OCI-LY7 (cell line): ENCODE results near the gene ANKRD9. TPM values are rescaled to one million over a fixed set of nuclear protein-coding genes. Genes with fewer than 3 reads are reported as not detected.
"Not testable (repeated sequence)": the region's sequence is repeated elsewhere in the genome, so short reads cannot be mapped to it uniquely, and the experiment has no call there.

Source experiments
- BruUV-seq: library from RNA; stranded (reverse); fragments of 400-500 nt; replicated peaks from 2 replicates; lab custom pipeline; 2021; lab: Mats Ljungman, UMichigan
- CTCF ChIA-PET: fragments of 300-600 bp; sonication (Branson Sonifier 250); formaldehyde crosslinking; loops from one replicate; lab custom pipeline; 2022; ENCODE audit warnings: antibody characterized with exemption; ENCODE audit not compliant: unreplicated experiment; lab: Charles Lee
- POLR2A ChIA-PET: fragments of 300-600 bp; sonication (Branson Sonifier 250); formaldehyde crosslinking; loops from one replicate; lab custom pipeline; 2022; ENCODE audit warnings: antibody characterized with exemption; lab: Charles Lee
- DNase-seq: peaks from one replicate; pipeline ENCODE4 v3.0.0-alpha.2; 2015; ENCODE audit warnings: low spot score
- H2AFZ ChIP-seq: fragments of 200-600 bp; sonication (generic), shearing (Covaris generic); 2 replicates; pipeline ENCODE4 v1.6.1; 2014; ENCODE audit warnings: mild to moderate bottlenecking, antibody characterized with exemption, low read length, moderate library complexity
- H3K27ac ChIP-seq: fragments of 200-600 bp; sonication (generic); 2 replicates; pipeline ENCODE4 v1.5.1; 2014; ENCODE audit warnings: mixed run types, low read depth, mild to moderate bottlenecking, moderate library complexity, low read length, inconsistent platforms; ENCODE audit not compliant: poor library complexity, severe bottlenecking
- H3K36me3 ChIP-seq: fragments of 200-600 bp; sonication (generic); 2 replicates; pipeline ENCODE4 v1.6.1; 2014; ENCODE audit warnings: mild to moderate bottlenecking, antibody characterized with exemption, low read length, moderate library complexity, mixed read lengths; ENCODE audit not compliant: insufficient read depth
- H3K4me1 ChIP-seq: fragments of 200-600 bp; sonication (generic); 2 replicates; pipeline ENCODE4 v1.5.1; 2014; ENCODE audit warnings: mild to moderate bottlenecking, low read length; ENCODE audit not compliant: insufficient read depth, poor library complexity, severe bottlenecking
- H3K4me2 ChIP-seq: fragments of 200-600 bp; sonication (generic); 2 replicates; pipeline ENCODE4 v1.6.1; 2014; ENCODE audit warnings: mild to moderate bottlenecking, low read length
- H3K4me3 ChIP-seq: fragments of 200-600 bp; sonication (generic); 2 replicates; pipeline ENCODE4 v1.5.1; 2014; ENCODE audit warnings: mild to moderate bottlenecking, low read depth, low read length; ENCODE audit not compliant: poor library complexity, severe bottlenecking
- H3K79me2 ChIP-seq: fragments of 200-600 bp; sonication (generic); 2 replicates; pipeline ENCODE4 v1.6.1; 2016; ENCODE audit warnings: low read depth, mild to moderate bottlenecking, low read length, moderate library complexity, mixed read lengths; ENCODE audit not compliant: insufficient read depth
- H3K9me2 ChIP-seq: fragments of 200-600 bp; sonication (generic); 2 replicates; pipeline ENCODE4 v1.6.1; 2016; ENCODE audit warnings: mild to moderate bottlenecking, low read length, mixed read lengths; ENCODE audit not compliant: insufficient read depth
- H3K9me3 ChIP-seq: fragments of 200-600 bp; sonication (generic); 2 replicates; pipeline ENCODE4 v1.6.1; 2014; ENCODE audit warnings: mild to moderate bottlenecking, mixed run types, low read length, mixed read lengths
- H4K20me1 ChIP-seq: fragments of 200-600 bp; sonication (generic); 2 replicates; pipeline ENCODE4 v1.6.1; 2014; ENCODE audit warnings: mild to moderate bottlenecking, antibody characterized with exemption, low read length, moderate library complexity, mixed read lengths; ENCODE audit not compliant: insufficient read depth
- CTCF ChIP-seq: fragments of 200-600 bp; sonication (generic); conservative IDR thresholded peaks from 2 replicates; pipeline ENCODE4 v1.5.1; 2014; ENCODE audit warnings: mild to moderate bottlenecking, antibody characterized with exemption, low read length, moderate library complexity, mixed read lengths
- EZH2phosphoT487 ChIP-seq: fragments of 200-600 bp; sonication (generic); IDR thresholded peaks from 2 replicates; pipeline ENCODE4 v1.6.1; 2018; ENCODE audit warnings: low read depth, borderline replicate concordance, mild to moderate bottlenecking, mixed run types, antibody characterized with exemption, low read length, moderate library complexity, mixed read lengths
- intact Hi-C: fragments of 100-400 bp; cut with micrococcal nuclease; formaldehyde crosslinking; loops from one replicate; pipeline ENCODE4 v1.10.0; 2022; ENCODE audit not compliant: unreplicated experiment
- total RNA-seq, 2 experiments: library from RNA; depleted of rRNA in 1 of 2; stranded (reverse); fragments of >200 nt in 1 of 2; shearing (Covaris generic) in 1 of 2; gene quantifications; 2 replicates each; pipeline ENCODE4 v1.2.3, GENCODE V29; 2014 to 2022

The ANKRD9 gene
- total RNA-seq, 2 experiments from 2014 or later, result 1.2 to 1.9 TPM

- intact Hi-C loops, result no loop called here
- CTCF ChIA-PET, result no interaction called here
- Histone ChIP-seq H2AFZ (no peak overlapping the region), H3K79me2 (no peaks in the 10 kb centered on the region), H3K4me1 (peaks cover under 1% of the 10 kb centered on the region), H3K9me3 (no peaks in the 10 kb centered on the region), H3K9me2 (no peaks in the 10 kb centered on the region), H3K36me3 (no peaks in the 10 kb centered on the region), H3K27ac (no peak overlapping the region), H4K20me1 (no peaks in the 10 kb centered on the region), H3K4me2 (peak overlapping the region; percentile 34; the same call in 1 of the 2 replicates), H3K4me3 (peak overlapping the region; percentile 16)
- DNase-seq, result no peak
- POLR2A ChIA-PET, result interaction anchor here (0.7 kb wide), 2 partner anchors 41 to 1292 kb away, joined by 6 to 8 read pairs; no protein-coding TSS in a partner anchor
- no TSS peak for BruUV-seq
- no peak for TF ChIP-seq CTCF
- no peak for TF ChIP-seq EZH2phosphoT487
Observed at GRCh38 chr14:102554821-102555819, 45.5 kb upstream of the ANKRD9 start.

GRCh38 chr14:102551995-102552705, 42.6 kb upstream of the ANKRD9 start:
- BruUV-seq, result no TSS peak

DNA sequence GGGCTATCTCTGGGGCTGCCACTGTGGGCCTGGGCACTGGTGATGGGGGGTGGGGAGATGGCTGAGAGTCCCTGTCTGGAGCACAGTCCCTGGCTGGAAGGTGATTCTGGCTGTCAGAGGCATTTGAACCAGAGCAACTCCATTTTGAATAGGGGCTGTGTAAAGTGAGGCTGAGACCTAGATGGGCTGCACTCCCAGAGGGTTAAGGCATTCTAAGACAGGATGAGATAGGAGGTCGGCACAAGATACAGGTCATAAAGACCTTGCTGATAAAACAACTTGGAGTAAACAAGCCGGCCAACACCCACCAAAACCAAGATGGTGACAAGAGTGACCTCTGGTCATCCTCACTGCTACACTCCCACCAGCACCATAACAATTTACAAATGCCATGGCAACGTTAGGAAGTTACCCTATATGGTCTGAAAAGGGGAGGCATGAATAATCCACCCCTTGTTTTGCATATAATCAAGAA, 41.4 kb upstream of the ANKRD9 start:
- POLR2A ChIA-PET, H3K9me3 ChIP-seq, H3K79me2 ChIP-seq, DNase-seq, H3K4me3 ChIP-seq, BruUV-seq, H3K4me2 ChIP-seq, H3K9me2 ChIP-seq, H2AFZ ChIP-seq, H3K27ac ChIP-seq, H3K4me1 ChIP-seq, intact Hi-C loops, H3K36me3 ChIP-seq, H4K20me1 ChIP-seq, CTCF ChIA-PET: not testable (repeated sequence)

More at GRCh38 chr14:102551995-102552705, 42.6 kb upstream of the ANKRD9 start:
- Histone ChIP-seq H3K4me3 (no peak overlapping the region), H3K79me2 (no peaks in the 10 kb centered on the region), H3K4me1 (no peaks in the 10 kb centered on the region), H3K27ac (no peak overlapping the region), H3K36me3 (no peaks in the 10 kb centered on the region), H2AFZ (no peak overlapping the region), H3K9me2 (no peaks in the 10 kb centered on the region), H4K20me1 (no peaks in the 10 kb centered on the region), H3K4me2 (no peak overlapping the region), H3K9me3 (no peaks in the 10 kb centered on the region)
- ChIA-PET CTCF (no interaction called here), POLR2A (no interaction called here)
- intact Hi-C loops, result no loop called here
- TF ChIP-seq CTCF (no peak), EZH2phosphoT487 (no peak)
- DNase-seq, result no peak
